IMR-90 (cell line): Measurements from ENCODE around the gene CNTN5. TPM values are rescaled to one million over a fixed set of nuclear protein-coding genes. Genes with fewer than 3 reads are reported as not detected.

Experiments
- ATAC-seq: fragments of 200-7000 bp; cut with Tn5 transposase; 2 replicates; pipeline ENCODE4 v1.9.1; 2020; ENCODE audit warnings: low read depth, mild to moderate bottlenecking, moderate library complexity
- BruUV-seq: library from RNA; stranded (reverse); fragments of 400-500 nt; replicated peaks from 2 replicates; lab custom pipeline; 2021; lab: Mats Ljungman, UMichigan
- CTCF ChIA-PET: fragments of 300-600 bp; formaldehyde crosslinking; extraction: SDS; loops from one replicate; lab custom pipeline; 2021; ENCODE audit warnings: antibody characterized with exemption; lab: Yijun Ruan, JAX
- POLR2A ChIA-PET: fragments of 300-600 bp; sonication (Branson Sonifier 250); formaldehyde crosslinking; loops from one replicate; lab custom pipeline; 2022; ENCODE audit warnings: antibody characterized with exemption; ENCODE audit not compliant: unreplicated experiment; lab: Charles Lee
- DNase-seq: peaks from one replicate; pipeline ENCODE4 v3.0.0; 2013
- H2AFZ ChIP-seq: replicated peaks from 2 replicates; pipeline ENCODE3; 2013; ENCODE audit warnings: low read length, mild to moderate bottlenecking; ENCODE audit not compliant: poor library complexity
- H2AK5ac ChIP-seq: 2 replicates; pipeline ENCODE4 v1.6.1; 2013; ENCODE audit warnings: low read depth, low read length, inconsistent platforms
- H2AK9ac ChIP-seq: replicated peaks from 2 replicates; pipeline ENCODE3; 2013; ENCODE audit warnings: mild to moderate bottlenecking, low read depth, low read length, moderate library complexity; ENCODE audit not compliant: poor library complexity
- H2BK120ac ChIP-seq: 2 replicates; pipeline ENCODE4 v1.6.1; 2013; ENCODE audit warnings: low read depth, low read length, inconsistent platforms
- H2BK15ac ChIP-seq: 3 replicates; pipeline ENCODE4 v1.6.1; 2013; ENCODE audit warnings: low read depth, low read length, inconsistent platforms
- H2BK20ac ChIP-seq: 2 replicates; pipeline ENCODE4 v1.6.1; 2013; ENCODE audit warnings: low read depth, mild to moderate bottlenecking, inconsistent platforms, low read length, moderate library complexity
- H2BK5ac ChIP-seq: 2 replicates; pipeline ENCODE4 v1.6.1; 2013; ENCODE audit warnings: mild to moderate bottlenecking, low read depth, low read length, inconsistent platforms; ENCODE audit not compliant: poor library complexity, severe bottlenecking
- H3K14ac ChIP-seq: replicated peaks from 2 replicates; pipeline ENCODE4 v1.6.1; 2013; ENCODE audit warnings: low read depth, low read length, inconsistent platforms
- H3K18ac ChIP-seq: 2 replicates; pipeline ENCODE4 v1.6.1; 2013; ENCODE audit warnings: low read depth, low read length, control low read depth
- H3K23ac ChIP-seq: 2 replicates; pipeline ENCODE4 v1.6.1; 2013; ENCODE audit warnings: low read depth, low read length, inconsistent platforms
- H3K27ac ChIP-seq: 2 replicates; pipeline ENCODE4 v1.5.1; 2013; ENCODE audit warnings: mild to moderate bottlenecking, control low read depth, low read length; ENCODE audit not compliant: insufficient read depth
- H3K27me3 ChIP-seq: 2 replicates; pipeline ENCODE4 v1.6.1; 2013; ENCODE audit warnings: low read length; ENCODE audit not compliant: control insufficient read depth, insufficient read depth
- H3K36me3 ChIP-seq: 2 replicates; pipeline ENCODE4 v1.6.1; 2013; ENCODE audit warnings: low read length, mixed read lengths; ENCODE audit not compliant: control insufficient read depth, insufficient read depth
- H3K4ac ChIP-seq: 2 replicates; pipeline ENCODE4 v1.6.1; 2013; ENCODE audit warnings: low read depth, low read length, inconsistent platforms
- H3K4me1 ChIP-seq: 2 replicates; pipeline ENCODE4 v1.6.1; 2013; ENCODE audit warnings: low read length, mixed read lengths; ENCODE audit not compliant: control insufficient read depth, insufficient read depth
- H3K4me2 ChIP-seq: 2 replicates; pipeline ENCODE4 v1.6.1; 2013; ENCODE audit warnings: low read depth, mild to moderate bottlenecking, control low read depth, low read length, moderate library complexity
- H3K4me3 ChIP-seq: 2 replicates; pipeline ENCODE4 v1.5.1; 2013; ENCODE audit warnings: low read depth, mild to moderate bottlenecking, control low read depth, low read length, moderate library complexity; ENCODE audit not compliant: insufficient read depth
- H3K56ac ChIP-seq: 2 replicates; pipeline ENCODE4 v1.6.1; 2013; ENCODE audit warnings: low read length, inconsistent platforms; ENCODE audit not compliant: insufficient read depth; ENCODE audit errors: extremely low read depth
- H3K79me1 ChIP-seq, 2 experiments: 2 replicates each; pipeline ENCODE4 v1.6.1; 2013; ENCODE audit warnings: low read length in 2 of 2, inconsistent platforms in 1 of 2, low read depth in 1 of 2
- H3K9ac ChIP-seq: 2 replicates; pipeline ENCODE4 v1.6.1; 2013; ENCODE audit warnings: low read depth, low read length, control low read depth
- H3K9me1 ChIP-seq: 2 replicates; pipeline ENCODE4 v1.6.1; 2013; ENCODE audit warnings: low read length, inconsistent platforms; ENCODE audit not compliant: insufficient read depth
- H3K9me3 ChIP-seq: 2 replicates; pipeline ENCODE4 v1.6.1; 2013; ENCODE audit warnings: low read length; ENCODE audit not compliant: control insufficient read depth, insufficient read depth
- H4K20me1 ChIP-seq: 2 replicates; pipeline ENCODE4 v1.6.1; 2013; ENCODE audit warnings: low read length, inconsistent platforms; ENCODE audit not compliant: insufficient read depth
- H4K5ac ChIP-seq: 2 replicates; pipeline ENCODE4 v1.6.1; 2013; ENCODE audit warnings: mild to moderate bottlenecking, low read depth, low read length, control low read depth
- H4K8ac ChIP-seq, 2 experiments: 2 replicates each; pipeline ENCODE4 v1.6.1; 2013; ENCODE audit warnings: low read depth in 2 of 2, low read length in 2 of 2, control low read depth in 1 of 2, inconsistent platforms in 1 of 2
- H4K91ac ChIP-seq: 2 replicates; pipeline ENCODE4 v1.6.1; 2013; ENCODE audit warnings: low read depth, low read length, inconsistent platforms; ENCODE audit not compliant: insufficient read depth
- CEBPB ChIP-seq: IDR thresholded peaks from 2 replicates; pipeline ENCODE4 v1.6.1; 2012; ENCODE audit warnings: low read depth, low read length, improper control_type of control experiment
- SMC3 ChIP-seq: fragments of 150-350 bp; IDR thresholded peaks from 2 replicates; pipeline ENCODE4 v1.6.1; 2016; ENCODE audit warnings: low read depth, mild to moderate bottlenecking, antibody characterized with exemption, low read length, moderate library complexity
- WGBS, 2 experiments: methylation state at CpG; one replicate each; pipeline versions ENCODE4 v1.1.5 to v1.1.7; 2013; ENCODE audit warnings: missing lambda C conversion rate in 2 of 2; ENCODE audit not compliant: insufficient read length in 1 of 2; ENCODE audit errors: extremely low coverage in 2 of 2; 5-methylcytosine and 5-hydroxymethylcytosine counted together
- dilution Hi-C: fragments of 300-500 bp; cut with HindIII; formaldehyde crosslinking; loops from one replicate; pipeline ENCODE4 v1.14.3; 2018; ENCODE audit warnings: low sequenced_read_pairs; ENCODE audit not compliant: unreplicated experiment
- in situ Hi-C: fragments of 300-500 bp; cut with MboI; formaldehyde crosslinking; loops from 3 replicates; pipeline ENCODE4 v1.14.3; 2019; ENCODE audit warnings: low sequenced_read_pairs, inconsistent platforms, mixed read lengths
- intact Hi-C: fragments of 100-400 bp; cut with micrococcal nuclease; formaldehyde crosslinking; loops from 2 replicates; pipeline ENCODE4 v1.10.0; 2022
- polyA plus RNA-seq, 3 experiments: library from polyadenylated mRNA; depleted of rRNA; stranded (reverse); fragments of >200 nt; gene quantifications; 2 replicates each; pipeline ENCODE4 v1.2.3, GENCODE V29; 2012; ENCODE audit warnings: low replicate concordance in 1 of 3
- total RNA-seq: library from RNA; depleted of rRNA; stranded (reverse); fragments of >200 nt; gene quantifications from 2 replicates; pipeline ENCODE4 v1.2.3, GENCODE V29; 2012

Gene CNTN5
- total and polyA plus RNA-seq, 2 of the 4 experiments (the other 2 are of a cell fraction): not detected

DNA sequence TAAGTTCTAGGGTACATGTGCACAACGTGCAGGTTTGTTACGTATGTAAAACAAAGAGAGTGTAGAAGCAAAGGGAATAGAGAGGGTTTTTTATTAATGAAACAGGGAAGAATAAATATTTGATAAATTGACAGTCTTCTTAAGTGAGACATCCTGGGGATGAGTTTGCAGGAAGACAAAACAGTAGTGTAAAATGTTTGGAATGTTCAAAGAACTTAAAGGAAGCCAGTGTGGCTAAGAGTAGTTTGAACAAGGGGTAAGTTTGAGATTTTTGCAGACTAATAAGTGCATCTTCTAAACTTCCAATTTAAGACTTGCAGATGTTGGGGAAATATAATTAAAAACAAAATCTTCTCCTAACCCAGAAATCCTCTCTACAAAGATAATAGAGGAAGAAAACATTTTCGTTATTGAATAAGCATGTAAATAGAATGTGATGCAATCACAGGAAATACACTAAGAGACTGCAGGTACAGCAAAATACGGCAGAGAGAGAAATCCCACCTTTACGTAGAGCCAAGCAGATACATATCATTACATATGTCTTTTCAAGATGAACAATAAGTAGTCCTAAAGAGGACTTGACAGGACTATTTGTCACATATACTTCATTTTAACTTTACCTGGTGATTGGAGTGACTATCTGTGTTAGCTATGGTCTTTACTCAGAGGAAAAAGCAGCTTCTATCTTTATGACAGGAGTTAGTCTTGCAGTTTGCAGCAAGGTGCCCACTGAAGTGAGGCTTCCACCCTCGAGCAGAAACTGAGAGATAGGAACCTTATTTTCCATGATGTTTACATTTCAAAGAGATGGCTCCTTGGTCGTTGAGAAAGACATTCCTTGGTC is 402.1 kb downstream of the CNTN5 start:
- peak; percentile 1 for DNase-seq
- CTCF ChIA-PET: no interaction called here

More for the DNA sequence above, 402.1 kb downstream of the CNTN5 start:
- Histone ChIP-seq H3K79me1 (no peaks in the 10 kb centered on the region), H2BK15ac (no peak overlapping the region), H2BK20ac (peak overlapping the region; percentile 49), H3K18ac (no peak overlapping the region), H3K4me3 (no peak overlapping the region), H3K9ac (no peak overlapping the region), H3K56ac (no peak overlapping the region), H4K20me1 (no peaks in the 10 kb centered on the region), H3K23ac (no peak overlapping the region), H4K5ac (no peak overlapping the region), H3K27ac (no peak overlapping the region), H4K8ac (no peak overlapping the region), H3K4ac (no peak overlapping the region; the same call in 1 of the 2 replicates), H3K27me3 (no peaks in the 10 kb centered on the region), H3K4me2 (no peak overlapping the region), H2BK5ac (no peak overlapping the region), H3K9me3 (no peaks in the 10 kb centered on the region; the same call in 1 of the 2 replicates), H2AK5ac (no peak overlapping the region), H4K91ac (no peak overlapping the region), H2BK120ac (peak overlapping the region; percentile 52), H3K36me3 (no peaks in the 10 kb centered on the region), H2AK9ac (no peak overlapping the region), H3K14ac (no peak overlapping the region), H3K4me1 (no peaks in the 10 kb centered on the region), H3K9me1 (no peaks in the 10 kb centered on the region), H2AFZ (no peak overlapping the region)
- dilution Hi-C loops: no loop called here
- ATAC-seq: no peak; the same call in 1 of the 2 replicates
- BruUV-seq: no TSS peak
- in situ Hi-C loops: no loop called here
- WGBS, 2 experiments: 49% methylated on average over 2 of the region's 7 CpGs; no CpG with 5 or more reads in 1 of the 2 experiments
- peak; percentile 69 for TF ChIP-seq CEBPB
- TF ChIP-seq SMC3: no peak
- intact Hi-C loops: no loop called here
- POLR2A ChIA-PET: no interaction called here
